Measurements from ENCODE around the gene YDJC. TPM values are rescaled to one million over a fixed set of nuclear protein-coding genes. Genes with fewer than 3 reads are reported as not detected.
"Not testable (repeated sequence)": the region's sequence is repeated elsewhere in the genome, so short reads cannot be mapped to it uniquely, and the experiment has no call there.

YDJC gene
- total RNA-seq, 1 donor from 2014 or later, result not detected

DNA sequence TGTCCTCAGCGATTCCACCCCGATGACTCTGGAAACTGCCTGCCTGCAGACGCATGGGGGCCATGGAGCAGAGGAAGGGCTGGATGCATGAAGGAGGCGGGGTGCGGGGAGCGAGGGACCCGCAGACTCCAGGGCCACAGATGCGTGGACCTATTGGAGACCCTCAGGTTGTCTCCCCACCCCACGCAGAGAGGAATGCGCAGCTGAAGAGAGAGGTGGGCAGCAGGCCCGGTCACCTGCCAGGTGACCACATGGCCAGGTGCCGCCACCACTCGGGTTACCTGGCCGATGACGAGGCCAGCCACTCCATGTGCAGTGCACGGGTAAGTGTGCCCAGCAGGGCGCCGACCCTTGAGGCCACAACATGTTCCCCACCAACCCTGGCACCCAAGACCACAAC, 3.1 kb upstream of the YDJC start:
- no peak for DNase-seq (ENCODE audit: low spot score)

DNA sequence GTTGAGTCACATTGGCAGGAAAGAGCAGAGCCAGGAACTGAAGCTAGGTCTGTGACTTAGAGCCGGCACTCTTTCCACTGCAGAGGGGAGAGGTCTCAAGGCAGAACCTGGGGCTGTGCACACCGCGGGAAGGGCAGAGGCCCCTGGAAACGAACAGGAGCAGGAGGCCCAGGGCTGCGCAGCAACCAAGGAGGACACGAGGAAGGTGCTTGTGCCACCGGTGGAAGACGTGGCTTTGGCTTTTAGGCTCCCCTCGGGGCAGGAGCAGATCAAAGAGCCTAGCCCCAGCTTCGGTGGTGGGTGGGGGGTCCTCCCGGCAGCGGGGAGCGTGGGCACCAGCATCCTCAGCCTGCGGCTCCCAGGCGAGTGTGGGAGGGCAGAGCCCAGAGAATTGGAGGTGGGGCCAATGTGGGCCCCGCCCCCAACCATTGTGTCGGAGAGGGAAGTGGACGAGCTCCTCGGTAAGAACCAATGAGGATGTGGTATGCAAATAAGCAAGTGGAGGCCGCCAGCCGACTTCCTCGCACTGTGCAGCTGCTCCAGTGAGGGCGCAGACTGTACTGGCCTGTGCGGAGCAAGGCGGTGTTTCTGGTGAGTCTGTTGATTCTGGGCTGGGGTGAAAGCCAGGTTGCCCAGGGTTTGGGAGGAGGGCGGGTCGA, 2.5 kb upstream of the YDJC start, which contains the start of gene CCDC116:
CCDC116 (plus strand) TSS at position 524 of the 659 bp plus-strand sequence. CDS start 422 bp downstream, outside the sequence.
- DNase-seq (ENCODE audit: low spot score), result no peak

DNA sequence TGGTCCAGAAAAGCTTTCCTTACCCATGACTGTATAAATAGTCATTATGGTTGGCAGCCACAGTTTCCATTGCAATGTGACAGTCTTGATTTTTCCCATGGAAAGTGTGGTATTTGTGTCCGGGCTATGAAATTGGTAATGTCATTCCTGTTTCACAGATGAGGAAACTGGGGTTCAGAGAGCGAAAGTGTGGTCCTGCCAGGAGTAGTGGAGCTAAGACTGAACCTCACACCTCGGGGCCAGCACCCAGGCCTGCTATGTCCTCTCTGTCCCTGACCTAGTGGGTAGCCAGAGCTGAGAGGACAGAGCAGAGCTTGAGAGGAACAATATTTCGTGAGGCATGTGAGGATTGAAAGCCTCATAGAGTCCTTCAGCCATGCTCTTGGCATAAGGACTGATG, 1.2 kb upstream of the YDJC start:
- DNase-seq (ENCODE audit: low spot score), result no peak

DNA sequence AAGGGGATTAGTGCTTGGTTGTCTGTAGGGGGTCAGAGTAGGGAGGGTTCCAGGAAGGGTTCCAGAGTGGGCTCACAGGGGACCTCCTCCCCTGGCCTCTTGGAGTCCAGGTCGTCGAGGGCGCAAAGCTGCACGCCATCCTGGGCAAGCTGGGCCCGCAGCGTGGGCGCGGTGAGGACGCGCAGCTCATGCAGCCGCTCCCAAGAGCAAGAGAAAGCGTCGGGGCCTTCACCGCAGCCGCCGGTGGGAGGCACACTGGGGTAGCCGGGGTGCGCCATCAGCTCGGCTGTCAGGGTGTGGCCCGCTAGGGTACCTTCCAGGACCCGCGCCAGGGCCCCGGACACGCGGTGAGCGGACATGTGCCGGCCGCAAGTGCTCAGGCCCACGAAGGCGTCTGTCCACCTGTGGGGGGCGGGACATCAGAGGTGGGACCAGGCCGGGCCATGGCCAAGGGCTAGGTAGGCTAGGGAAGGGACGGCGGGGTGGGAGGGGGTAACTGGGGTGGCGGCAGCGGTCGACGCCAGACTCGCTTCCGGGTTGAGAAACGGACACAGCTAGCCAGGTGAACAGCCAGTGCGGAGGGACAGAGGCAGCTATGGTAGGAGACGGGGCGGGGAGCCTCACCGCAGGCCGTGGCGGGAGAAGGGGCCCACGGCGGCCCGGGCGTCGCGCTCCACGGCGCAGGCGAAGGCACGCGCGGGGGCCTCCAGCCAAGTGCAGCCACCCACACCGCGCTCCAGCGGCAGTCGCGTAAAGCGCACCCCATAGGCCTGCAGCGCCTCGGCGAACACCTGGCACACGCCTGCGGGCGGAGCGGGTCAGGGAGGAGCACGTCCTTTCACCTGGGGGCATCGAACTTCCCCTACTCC, 1.2 kb downstream of the YDJC start:
- DNase-seq (ENCODE audit: low spot score), result no peak

DNA sequence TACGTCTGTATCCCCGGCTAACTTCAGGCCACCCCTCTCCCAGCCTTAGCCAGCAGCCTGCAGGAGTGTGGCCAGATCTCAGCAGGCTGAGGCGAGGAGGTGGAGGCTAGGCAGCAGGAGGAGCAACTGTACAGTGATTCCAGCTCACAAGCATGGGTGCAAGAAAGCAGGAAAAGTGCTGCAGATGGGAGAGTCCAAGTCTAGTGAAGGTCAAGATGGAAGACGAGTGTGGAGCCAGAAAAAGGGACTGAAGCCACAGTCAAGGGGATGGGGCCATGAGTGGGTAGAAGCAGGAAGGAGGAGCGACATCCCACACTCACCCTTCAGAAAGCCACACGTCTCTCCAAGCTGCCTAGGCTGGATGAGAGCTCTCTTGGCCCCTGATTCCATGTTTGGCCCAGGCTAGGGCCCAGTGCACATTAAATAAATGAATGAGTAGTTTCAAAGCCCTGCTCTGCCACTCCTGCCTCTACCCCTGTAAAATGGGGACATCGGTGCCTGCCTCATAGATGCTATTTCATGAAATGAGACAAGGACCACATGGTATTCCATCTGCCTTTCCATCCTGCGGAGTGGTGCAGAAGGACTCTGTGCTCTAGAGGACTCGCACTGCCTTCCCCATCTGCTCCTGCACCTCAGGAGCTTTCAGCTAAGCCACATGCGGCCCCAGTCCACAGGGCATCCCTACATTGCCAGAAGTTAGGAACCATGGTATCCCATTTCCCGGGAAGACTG, 2.9 kb downstream of the YDJC start:
- no peak for DNase-seq (ENCODE audit: low spot score)

DNA sequence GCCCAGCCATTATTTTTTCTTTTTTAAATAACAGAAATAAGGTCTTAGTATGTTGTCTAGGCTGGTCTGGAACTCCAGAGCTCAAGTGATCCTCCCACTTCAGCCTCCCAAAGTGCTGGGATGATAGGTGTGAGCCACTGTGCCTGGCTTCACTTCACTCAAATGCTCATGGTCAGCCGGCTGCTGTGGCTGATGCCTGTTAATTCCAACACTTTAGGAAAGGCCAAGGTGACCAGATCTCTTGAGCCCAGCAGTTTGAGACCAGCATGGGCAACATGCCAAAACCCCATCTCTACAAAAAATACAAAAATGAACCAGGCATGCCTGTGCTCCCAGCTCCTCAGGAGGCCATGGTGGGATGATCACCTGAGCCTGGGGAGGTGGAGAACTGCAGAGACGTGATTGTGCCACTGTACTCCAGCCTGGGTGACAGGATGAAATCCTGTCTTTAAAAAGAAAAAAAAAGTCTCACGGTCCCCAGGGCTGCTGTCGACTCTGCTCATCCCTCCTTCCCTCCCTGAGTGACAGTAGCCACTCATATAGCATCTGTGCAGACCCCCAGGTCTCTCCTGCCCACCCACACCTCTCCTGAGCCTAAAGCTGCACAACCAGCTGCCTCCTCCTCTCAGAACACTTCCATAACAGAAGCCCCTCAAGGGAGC, 3.6 kb downstream of the YDJC start:
- DNase-seq (ENCODE audit: low spot score), result no peak

DNA sequence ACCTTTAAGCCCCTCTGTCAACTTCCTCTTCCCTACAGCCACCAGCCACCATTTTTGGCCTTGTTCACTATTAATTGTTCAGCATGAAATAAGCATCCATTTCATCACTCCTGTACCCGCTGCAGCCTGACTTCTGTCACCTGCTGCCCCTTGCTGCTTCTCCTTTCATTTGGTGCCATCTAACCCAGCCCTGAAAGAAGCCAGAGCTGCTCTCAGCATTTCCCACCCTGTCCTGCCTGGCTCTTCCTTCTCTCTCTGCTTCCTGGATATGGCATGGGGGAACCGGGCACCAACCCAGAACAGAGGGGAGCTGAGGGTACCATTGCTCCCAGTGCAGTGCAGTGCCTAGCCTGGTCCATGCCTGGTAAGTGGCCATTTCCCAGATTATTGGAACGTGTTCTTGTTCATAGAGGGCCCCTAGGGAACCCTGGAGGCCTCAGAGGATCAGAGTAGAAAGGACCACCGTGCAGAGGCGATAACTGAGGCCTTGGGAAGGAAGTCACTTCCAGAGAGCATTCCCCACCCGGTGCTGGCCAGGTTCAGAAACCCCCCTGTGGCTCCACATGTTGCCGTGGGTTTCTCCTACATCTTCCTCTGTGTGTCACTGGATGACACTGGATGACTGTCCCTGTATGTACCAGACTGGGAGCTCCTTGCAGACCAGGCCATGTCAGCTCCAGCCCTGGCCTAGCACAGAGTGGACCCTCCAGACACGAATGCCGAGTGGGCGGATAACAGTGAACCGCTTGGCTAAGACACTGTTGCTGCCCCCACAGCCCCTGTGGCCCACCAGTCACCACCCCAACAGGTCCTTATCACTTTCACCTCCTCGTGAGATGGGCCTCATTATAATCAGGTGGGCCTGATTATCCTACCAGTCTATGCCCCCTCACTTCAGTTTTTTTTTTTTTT, 4.7 kb downstream of the YDJC start:
- DNase-seq (ENCODE audit: low spot score), result no peak

DNA sequence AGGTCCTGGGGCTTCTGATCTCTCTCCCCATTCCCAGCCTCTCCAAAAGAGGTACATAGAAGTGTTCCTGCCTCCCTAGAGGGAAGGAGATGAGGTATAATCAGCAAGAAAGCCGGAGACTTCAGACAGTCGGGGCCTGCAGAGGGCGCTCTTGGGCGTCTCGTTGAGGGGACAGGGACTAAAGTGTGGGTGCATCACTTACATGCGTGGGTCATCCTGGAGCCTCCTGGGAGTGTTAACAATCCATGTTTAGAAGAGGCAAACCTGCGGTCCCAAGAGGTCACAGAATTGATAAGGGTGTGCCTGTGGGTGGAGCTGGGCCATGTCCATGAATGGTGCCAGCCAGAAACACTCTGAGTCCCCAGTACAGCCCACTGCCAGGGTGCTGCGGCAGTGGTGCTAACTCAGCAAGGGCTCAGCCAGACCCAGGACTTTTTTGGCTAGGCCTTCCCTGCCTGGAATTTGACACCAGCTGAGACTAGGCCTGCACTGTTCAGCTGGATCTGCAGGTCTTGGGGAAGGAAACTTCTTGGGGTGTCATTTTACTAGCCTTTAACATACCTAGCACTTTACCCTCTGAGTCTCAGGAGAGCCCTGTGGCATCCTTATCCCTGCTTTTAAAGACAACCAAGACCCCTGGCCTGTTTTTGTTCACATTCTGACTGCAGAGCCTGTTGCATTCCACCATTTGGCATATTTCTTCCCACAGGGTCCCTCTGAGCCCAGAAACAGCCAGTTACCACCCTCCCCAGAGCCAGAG, 5.5 kb downstream of the YDJC start:
- no peak for DNase-seq (ENCODE audit: low spot score)

DNA sequence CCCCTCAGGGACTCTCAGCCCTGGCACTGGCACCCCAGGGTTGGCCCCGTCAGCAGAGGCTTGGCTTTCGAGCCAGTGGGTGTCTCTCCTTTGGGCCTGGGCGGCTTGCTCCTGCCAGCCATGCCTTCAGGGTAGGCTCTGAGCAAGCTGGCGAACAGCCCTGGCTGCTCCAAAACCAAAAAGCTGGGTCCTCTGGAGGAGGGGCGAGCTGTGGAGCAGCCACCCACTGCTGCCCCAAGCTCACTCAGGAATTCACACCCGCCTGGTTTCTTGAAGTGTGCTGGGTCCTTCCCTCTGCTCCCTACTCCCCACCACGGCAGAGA, 6.2 kb downstream of the YDJC start:
- no peak for DNase-seq (ENCODE audit: low spot score)

DNA sequence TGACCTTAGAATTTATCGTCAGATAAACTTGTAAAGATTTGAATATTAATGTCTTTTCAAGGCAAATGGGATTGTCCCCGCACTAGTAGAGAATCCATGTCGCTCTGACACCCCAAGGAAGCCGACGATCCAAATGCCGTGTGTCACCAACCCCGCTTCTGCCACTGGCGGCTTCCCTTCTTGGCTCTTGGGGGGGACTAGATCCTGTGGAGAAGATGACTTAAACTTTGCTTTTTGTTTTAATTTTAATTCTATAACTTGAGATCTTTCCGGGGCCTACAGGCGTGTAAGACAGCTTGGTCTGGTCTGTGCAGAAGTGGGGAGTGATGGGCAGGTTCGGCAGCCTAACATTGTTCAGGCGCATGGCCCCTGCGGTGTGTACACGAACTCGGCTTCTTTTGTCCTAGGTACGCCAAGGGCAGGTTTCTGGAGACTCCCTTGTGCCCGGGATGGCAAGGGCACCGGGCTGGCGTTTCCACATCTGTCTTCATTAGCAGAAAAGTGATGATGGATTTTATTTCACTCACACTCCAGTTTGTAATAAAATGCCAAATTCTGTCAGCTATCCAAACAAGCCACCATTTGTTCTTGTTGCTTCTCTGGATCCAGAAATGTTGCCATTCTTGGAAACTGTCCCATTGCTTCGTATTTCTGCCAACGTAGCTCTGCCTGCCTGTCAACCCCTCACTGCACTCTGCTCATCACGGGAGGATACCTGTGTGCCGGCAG, 6.7 kb downstream of the YDJC start:
- DNase-seq (ENCODE audit: low spot score), result no peak

DNA sequence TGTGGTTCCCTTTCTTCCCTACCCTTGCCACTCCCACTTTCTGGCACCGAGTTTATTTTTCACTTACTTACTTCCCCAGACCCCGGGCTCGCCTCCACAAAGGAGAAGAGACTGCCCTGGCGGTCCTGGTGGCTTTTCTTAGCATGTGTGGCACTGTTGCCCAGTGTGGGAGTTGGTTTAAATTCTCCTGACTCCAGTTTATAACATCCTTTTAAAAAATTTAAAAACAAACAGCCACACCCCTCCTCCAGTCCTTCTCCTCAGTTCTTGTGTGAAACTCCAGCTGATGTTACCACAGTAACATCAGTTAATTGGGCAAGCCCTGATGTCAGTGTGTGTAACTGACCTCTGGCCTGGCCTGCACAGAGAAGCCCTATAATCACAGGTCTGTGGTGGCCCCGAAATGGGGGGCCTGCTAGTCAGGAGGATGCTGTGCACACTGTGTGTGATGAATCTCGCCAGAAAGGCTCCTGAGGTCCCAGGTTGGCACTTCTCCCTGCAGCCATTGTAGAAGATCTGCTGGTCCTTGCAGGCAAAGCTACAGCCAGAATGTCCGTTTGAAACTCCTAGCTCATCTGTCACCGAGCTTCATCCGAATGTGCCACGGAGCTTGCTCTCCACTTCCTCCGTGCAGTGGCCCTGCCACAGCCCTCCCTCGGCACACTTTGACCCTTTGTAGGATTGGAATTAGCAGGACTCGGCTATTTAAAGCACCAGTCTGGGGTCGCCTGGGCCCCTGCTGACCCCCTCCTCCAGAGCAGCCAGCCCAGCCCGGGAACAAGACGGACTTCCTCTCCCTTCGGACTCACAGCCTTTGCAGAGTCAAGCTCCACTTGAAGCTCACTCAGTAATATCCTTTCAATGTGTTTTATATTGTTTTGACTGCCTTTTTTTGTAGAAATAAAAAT, 7.6 kb downstream of the YDJC start:
- DNase-seq (ENCODE audit: low spot score), result peak; percentile 29

DNA sequence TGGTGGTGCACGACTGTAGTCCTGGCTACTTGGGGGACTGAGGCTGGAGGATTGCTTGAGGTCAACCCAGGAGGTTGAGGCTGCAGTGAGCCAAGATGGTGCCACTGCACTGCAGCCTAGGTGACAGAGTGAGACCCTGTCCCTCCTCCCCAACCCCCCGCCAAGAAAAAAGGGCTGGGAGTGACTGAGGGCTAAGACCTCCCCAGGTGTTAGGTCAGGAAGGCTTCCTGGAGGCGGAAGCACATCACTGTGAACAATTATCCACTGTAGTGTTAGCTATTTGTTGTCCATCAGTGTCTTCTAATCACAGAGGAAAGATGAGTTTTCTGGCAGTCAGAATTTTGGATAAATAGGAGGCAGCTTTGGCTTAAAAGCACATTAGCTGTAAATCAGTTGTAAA, 8.8 kb downstream of the YDJC start:
- no peak for DNase-seq (ENCODE audit: low spot score)

DNA sequence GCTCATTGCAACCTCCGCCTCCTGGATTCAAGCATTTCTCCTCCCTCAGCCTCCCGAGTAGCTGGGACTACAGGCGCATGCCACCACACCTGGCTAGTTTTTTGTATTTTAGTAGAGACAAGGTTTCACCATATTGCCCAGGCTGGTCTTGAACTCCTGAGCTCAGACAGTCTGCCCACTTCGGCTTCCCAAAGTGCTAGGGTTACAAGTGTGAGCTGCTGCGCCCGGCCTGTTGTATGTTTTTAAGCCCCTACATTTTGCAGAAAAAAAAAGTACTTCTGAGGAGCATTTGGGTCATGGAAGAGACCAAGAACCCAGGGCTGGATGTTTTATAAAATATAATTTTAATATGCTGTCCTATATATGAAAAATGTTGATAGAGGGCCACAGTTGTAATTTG, 12.5 kb downstream of the YDJC start:
- not testable (repeated sequence) for DNase-seq (ENCODE audit: low spot score)

DNA sequence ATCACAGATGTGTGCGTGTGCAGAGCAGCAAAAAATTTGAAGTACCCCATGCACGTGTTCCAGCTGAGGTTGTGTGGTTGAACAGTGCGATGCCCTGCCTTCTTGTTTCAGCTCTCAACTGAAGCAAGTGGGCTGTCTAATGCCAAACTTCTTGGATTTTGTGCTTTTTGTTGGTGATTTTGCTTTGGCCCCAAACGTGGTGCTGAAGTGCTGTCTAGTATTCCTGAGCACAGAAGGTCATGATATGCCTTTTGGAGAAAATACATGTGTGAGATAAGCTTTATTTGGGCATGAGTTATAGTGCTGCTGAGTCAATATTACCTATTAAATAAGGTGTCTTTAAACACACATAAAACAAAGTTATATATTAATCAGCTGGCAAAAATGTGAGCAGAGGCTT, 14.1 kb downstream of the YDJC start:
- no peak for DNase-seq (ENCODE audit: low spot score)

DNA sequence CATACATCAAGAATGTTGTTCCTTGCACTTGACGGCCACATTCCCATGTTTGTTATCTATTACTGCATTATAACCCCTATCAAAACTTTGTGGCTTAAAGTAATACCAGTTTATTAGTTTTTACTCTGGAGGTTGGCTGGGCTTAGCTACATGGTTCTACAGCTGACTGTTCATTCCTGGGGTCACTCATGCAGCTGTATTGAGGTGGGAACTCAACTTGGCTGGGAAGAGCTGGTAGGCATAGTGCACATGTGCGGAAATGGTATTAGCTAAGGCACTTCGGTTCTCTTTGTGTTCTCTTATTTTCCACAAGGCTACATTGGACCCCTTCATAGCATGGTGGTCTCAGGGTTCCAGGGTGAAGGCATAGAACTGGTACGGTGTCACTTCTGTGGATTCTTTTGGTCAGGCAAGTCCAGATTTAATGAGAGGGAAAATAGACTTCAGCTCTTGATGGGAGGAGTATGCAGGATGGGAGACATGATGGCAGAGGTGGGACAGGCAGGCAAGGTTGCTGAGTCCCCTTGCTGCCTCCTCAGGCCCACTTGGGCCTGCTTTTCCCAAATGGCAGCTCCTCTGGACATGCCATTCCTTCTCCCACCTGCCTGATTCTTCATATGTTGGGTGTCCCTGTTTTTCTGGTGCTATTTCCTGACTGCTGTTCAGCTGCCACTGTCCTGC, 16.1 kb downstream of the YDJC start:
- no peak for DNase-seq (ENCODE audit: low spot score)

DNA sequence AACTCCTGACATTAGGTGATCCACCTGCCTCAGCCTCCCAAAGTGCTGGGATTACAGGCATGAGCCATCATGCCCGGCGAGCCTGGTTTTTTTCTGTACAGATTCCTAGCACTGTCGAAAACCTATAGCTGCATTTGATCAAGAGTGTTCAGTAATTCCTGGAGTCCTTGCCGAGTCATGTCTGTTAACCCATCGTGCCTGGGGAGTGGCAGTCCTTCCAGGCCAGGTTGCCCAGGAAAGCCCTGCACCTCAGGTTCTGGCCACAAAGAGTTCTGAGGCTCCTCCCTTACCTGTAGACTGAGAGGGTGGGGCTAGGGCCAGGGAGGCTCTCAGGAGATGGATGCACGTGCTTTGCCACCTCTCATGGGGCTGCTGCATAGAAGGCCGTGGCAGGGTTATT, 17.0 kb downstream of the YDJC start:
- DNase-seq (ENCODE audit: low spot score), result no peak

DNA sequence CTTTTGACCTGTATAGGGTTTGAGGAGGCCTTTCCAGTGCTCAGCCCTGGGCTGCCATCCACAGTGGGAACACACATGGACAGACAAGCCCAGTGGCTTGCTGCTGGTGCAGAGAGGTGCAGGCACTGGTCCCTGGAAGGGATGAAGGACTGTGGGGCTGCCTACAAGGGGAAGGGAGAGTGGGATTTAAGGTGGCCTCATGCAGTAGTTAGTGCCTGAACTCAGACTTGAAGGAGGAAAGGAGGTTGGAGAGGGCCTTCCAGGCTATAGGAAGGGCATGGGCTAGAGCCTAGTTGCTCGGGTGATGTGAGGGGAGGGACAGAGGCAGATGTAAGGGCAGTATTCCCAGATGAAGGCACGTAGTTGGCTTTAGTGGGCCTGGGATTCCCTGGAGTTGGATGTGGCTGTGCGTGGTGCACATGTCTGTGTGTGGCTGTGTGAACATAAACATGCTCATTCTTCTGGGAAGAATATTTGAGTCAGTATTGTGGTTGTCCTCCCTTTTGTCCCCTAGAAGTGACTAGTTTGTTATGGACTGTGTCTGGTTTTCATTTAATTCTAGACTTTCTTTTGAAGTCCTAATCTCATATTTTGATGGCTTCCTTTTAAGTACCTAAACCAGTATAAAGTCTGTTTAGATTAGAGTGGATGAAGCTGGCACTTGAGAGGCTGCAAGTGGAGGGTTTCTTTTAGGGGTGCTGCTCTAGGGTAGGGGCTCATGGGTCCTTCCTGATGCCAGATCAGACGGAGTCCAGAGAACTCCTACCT, 18.4 kb downstream of the YDJC start:
- no peak for DNase-seq (ENCODE audit: low spot score)

All from umbilical cord (tissue), 2 donors.